HG02885 (cell line): ENCODE results near the gene LMBR1.
"Not testable (repeated sequence)": the region's sequence is repeated elsewhere in the genome, so short reads cannot be mapped to it uniquely, and the experiment has no call there.

ENCODE experiments used
- ATAC-seq: cut with Tn5 transposase; IDR thresholded peaks from one replicate; pipeline ENCODE4 v1.9.1; 2021; ENCODE audit warnings: mild to moderate bottlenecking; ENCODE audit not compliant: unreplicated experiment, poor library complexity

LMBR1 gene, protein sequence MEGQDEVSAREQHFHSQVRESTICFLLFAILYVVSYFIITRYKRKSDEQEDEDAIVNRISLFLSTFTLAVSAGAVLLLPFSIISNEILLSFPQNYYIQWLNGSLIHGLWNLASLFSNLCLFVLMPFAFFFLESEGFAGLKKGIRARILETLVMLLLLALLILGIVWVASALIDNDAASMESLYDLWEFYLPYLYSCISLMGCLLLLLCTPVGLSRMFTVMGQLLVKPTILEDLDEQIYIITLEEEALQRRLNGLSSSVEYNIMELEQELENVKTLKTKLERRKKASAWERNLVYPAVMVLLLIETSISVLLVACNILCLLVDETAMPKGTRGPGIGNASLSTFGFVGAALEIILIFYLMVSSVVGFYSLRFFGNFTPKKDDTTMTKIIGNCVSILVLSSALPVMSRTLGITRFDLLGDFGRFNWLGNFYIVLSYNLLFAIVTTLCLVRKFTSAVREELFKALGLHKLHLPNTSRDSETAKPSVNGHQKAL

DNA sequence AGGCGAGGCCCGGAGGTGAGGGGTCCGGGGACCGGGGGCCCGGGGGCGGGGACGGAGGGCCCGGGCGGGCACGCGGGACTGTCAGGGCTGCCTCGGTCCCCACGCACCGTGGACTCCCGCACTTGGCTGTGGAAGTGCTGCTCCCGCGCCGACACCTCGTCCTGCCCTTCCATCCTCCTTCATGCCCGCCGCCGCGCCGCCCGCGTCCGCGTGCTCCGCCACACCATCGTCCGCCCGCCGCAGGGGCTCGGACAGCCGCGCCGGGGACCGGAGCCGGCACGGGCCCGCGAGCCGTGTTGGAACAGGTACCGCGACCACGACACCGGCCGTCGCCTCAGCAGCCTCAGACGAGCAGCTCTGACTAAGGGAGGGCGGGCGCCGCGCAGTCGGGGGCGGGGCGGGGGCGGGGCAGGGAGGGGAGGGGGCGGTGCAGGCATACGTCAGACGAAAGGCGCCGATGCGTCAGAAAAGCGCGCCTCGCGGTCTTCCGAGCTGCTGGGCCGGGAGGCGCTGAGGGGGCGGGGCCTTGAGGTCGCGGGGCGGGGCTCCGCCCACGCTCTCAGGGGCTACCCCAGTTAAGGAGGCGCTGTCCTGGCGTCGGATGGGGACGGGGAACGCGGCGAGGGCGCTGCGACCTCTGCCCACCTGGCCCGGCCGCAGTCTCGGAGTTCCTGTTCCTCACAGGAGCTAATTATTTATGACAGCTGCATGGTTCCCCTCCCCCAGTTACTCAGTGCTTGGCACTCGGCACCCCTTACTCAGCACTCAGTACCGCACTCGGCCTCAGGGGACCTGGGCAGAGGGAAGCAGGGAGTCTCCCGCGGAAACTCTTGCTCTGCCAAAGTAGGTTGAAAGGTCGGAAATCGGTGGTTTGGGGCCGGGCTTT, at the start of gene LMBR1:
LMBR1 (minus strand) TSS at position 363 of the 886 bp plus-strand sequence; CDS start at position 173, 190 bp downstream.
- ATAC-seq: peak; percentile 82

- no peak for ATAC-seq
Measured at GRCh38 chr7:156942708-156943090, 49.7 kb upstream of the LMBR1 start.

DNA sequence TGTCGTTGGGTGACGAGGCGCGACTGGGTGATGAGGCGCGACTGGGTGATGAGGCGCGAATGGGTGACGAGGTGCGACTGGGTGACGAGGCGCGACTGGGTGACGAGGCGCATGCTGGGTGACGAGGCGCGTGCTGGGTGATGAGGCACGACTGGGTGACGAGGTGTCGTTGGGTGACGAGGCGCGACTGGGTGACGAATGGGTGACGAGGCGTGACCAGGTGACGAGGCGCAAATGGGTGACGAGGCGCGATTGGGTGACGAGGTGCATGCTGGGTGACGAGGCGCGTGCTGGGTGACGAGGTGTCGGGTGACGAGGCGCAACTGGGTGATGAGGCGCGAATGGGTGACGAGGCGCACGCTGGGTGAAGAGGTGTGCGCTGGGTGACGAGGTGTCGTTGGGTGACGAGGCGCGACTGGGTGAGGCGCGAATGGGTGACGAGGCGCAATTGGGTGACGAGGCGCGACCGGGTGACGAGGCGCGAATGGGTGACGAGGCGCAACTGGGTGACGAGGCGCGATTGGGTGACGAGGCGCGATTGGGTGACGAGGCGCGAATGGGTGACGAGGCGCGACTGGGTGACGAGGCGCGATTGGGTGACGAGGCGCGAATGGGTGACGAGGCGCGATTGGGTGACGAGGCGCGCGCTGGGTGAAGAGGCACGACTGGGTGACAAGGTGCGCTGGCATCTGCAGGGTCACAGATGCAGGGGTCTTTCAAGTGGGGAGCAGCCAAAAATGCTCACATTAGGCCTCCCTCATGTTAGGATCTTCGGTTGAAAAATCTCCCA, 48.6 kb upstream of the LMBR1 start:
- no peak for ATAC-seq

GRCh38 chr7:156940421-156941122, 47.6 kb upstream of the LMBR1 start:
- ATAC-seq: no peak

DNA sequence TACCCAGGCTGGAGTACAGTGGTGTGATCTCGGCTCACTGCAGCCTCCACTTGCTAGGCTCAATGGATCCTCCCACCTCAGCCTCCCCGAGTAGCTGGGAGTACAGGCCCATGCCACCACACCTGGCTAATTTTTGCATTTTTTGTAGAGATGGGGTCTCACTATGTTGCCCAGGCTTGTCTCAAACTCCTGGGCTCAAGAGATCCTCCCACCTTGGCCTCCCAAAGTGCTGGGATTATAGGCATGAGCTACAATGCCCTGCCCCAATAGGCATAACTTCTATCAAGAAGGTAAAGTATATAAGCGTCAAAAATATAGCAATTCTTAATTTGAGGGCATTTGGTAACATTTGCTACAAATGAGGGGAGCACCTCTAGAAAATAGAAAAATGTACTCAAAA, 43.8 kb upstream of the LMBR1 start:
- not testable (repeated sequence) for ATAC-seq

GRCh38 chr7:156935250-156935649, 42.3 kb upstream of the LMBR1 start:
- ATAC-seq: no peak

- no peak for ATAC-seq
Measured at GRCh38 chr7:156932006-156932405, 39.0 kb upstream of the LMBR1 start.

DNA sequence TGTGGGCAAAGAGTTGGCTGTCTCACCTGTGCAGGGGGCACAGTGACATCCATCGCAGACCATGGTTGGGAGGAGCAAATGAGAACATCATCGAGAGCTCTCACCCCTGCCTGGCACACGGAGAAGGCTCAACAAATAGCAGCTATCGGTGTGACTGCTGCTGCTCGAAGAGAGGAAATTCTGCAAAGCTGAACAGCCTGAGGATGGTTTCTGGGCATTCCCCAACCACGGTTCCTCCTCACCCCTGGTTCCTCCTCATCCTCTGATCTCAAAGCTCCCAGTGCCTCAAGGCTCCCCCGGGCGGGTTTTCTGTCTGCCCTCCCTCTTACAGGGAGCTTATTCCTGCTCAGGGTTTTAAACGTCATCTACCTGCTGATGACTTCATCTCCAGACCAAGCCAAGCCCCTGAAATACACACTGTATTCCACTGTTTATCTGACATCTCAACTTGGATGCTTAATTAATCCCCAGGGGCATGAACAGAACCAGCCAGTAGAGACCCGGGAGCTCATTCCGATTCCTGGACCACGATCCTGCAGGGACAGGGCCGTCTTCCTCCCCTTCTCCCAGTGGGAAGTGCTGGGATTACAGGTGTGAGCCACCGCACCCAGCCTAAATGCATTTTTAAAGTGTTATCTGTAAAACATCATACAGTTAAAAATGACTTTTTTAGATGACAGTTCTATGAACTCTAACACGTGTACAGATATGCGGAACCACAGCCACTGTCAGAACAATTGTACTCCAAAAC, 37.0 kb upstream of the LMBR1 start:
- ATAC-seq: no peak

- no peak for ATAC-seq
Measured at GRCh38 chr7:156928406-156928747, 35.4 kb upstream of the LMBR1 start.

DNA sequence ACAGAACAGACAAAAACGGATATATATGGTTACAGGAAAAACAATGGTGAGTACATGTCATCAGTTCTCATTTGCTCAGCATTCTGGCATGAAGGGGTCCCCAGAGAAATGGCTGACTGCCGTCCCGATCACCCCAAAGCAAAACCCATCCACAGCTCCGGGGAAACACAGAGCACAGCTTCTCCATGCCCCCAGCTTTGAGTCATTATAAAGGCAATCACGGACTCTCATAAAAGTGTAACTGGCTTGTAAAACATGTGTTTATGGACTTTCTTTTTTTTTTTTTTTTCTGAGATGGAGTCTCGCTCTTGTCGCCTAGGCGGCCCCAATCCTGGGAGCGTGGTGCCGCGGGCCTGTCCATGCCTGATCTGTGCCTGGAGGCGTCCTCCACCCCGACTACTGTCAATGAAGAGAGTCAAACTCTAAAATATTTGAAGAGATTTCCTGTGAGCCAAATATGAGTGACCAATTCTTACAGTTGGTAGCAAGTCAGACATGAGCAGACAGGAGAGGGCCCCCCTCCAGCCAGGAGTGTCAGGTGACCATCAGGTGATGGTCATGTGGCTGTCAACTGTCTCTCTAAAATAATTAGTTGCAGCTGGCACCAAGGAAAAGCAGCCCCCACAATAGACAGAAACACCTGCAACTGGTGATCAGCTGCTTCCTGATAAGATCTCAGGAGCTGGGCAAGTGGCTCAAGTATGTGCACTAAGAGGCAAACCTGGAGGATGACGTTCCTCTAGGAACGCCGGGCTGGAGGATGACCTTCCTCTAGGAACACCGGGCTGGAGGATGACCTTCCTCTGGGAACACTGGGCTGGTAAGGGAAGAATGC, 34.8 kb upstream of the LMBR1 start:
- no peak for ATAC-seq

GRCh38 chr7:156925821-156926220, 32.8 kb upstream of the LMBR1 start:
- ATAC-seq: not testable (repeated sequence)

DNA sequence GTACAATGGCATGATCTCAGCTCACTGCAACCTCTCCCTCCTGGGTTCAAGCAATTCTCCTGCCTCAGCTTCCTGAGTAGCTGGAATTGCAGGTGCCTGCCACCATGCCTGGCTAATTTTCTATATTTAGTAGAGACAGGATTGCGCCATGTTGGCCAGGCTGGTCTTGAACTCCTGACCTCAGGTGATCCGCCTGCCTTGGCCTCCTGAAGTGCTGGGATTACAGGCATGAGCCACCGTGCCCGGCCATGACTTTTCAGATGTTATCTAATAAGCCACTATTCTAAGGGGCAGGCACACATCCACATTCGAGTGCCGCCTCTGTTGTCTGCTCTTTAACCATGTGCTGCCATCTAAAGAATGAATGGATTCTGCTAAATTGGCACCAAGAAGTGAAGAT, 29.3 kb upstream of the LMBR1 start:
- ATAC-seq: not testable (repeated sequence)

DNA sequence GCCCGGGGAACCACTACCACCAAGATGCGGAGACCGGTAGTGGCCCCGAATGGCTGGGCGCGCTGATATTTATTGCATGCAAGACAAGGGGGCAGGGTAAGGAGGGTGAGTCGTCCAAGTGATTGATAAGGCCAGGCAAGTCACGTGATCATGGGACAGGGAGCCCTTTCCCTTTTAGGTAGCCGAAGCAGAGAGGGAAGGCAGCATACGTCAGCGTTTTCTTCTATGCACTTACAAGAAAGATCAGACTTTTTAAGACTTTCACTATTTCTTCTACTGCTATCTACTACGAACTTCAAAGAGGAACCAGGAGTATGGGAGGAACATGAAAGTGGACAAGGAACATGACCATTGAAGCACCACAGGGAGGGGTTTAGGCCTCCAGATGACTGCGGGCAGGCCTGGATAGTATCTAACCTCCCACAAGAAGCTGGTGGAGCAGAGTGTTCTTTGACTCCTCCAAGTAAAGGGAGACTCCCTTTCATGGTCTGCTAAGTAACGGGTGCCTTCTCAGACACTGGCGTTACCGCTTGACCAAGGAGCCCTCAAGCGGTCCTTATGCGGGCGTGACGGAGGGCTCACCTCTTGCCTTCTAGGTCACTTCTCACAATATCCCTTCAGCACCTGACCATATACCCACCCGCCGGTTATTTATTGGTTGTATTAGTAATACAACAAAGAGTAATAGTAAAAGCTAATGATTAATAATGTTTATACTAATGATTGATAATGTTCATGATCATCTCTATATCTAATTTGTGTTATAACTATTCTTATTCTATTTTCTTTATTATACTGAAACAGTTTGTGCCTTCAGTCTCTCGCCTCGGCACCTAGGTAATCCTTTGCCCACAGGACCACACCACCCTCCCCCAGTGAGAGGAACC, 27.7 kb upstream of the LMBR1 start:
- not testable (repeated sequence) for ATAC-seq

- no peak for ATAC-seq
Measured at GRCh38 chr7:156920076-156920475, 27.1 kb upstream of the LMBR1 start.

DNA sequence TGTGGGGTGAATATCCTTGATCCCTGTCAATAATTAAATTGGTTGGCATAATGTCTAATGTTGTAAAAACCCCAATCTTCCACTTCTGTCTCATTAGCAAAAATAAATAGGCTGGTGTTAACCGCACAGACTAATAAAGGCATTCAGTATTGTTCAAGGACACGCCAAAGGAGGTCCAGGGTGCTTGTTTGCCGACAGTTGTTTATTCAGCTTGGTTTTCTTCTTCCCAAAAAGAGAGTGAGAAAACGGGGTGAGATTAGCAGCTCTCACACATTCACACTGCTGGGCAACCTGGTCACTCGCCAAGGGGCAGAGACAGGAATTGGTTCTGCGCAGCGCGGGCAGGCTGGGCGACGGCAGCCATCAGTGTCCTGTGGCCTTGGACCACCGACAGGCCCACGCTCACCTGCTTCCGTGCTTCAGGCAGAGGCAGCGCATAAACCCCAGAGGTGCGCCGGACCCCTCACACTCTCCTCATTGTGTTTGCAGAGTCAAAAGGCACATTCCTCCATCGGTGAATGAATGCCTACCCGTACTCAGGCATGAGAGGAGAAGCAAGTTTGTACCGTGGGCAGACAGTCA, 26.2 kb upstream of the LMBR1 start:
- no peak for ATAC-seq

DNA sequence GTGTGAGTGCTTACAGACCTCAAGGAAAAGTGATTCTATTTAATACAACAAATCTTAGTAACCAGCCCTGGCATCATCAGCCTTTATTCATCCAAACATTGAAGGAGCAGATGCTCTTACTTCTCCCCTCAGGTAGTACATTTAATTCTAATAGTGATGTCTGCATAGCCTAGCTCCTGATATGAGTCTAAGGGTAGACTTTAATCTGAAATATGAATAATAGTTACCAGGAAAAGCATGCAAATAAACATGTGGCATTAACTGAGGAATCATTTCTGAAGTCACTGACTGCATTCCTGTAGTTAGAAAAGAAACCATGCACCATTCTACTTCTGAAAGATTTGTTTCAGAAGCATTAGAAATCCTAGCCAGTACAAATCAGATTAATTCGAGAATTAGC, 25.7 kb upstream of the LMBR1 start:
- no peak for ATAC-seq
